Kidney (tissue), 14 donors: ENCODE data around the gene CDK10. TPM values are rescaled to one million over a fixed set of nuclear protein-coding genes. Genes with fewer than 3 reads are reported as not detected.

Experiments
- DNase-seq, 5 donors: peaks; one replicate each; pipeline ENCODE4 v3.0.0-alpha.2; 2013 to 2020
- FAIRE-seq: peaks from 2 replicates; lab custom pipeline; 2012; peaks lifted over from hg19 to GRCh38; lab: Jason Lieb, UNC
- H3K27ac ChIP-seq, 2 donors: one replicate each; pipeline ENCODE4 v1.7.0; 2013; ENCODE audit warnings: low read depth in 2 of 2, low read length in 2 of 2, inconsistent platforms in 1 of 2
- H3K27me3 ChIP-seq: one replicate; pipeline ENCODE4 v1.7.1; 2013; ENCODE audit warnings: low read length, inconsistent platforms; ENCODE audit not compliant: control insufficient read depth, insufficient read depth
- H3K36me3 ChIP-seq, 3 donors: one replicate each; pipeline versions ENCODE4 v1.7.0 to v1.7.1; 2013; ENCODE audit warnings: low read length in 3 of 3, control low read depth in 1 of 3, inconsistent platforms in 1 of 3; ENCODE audit not compliant: insufficient read depth in 3 of 3, control insufficient read depth in 2 of 3
- H3K4me1 ChIP-seq, 3 donors: one replicate each; pipeline versions ENCODE4 v1.7.0 to v1.7.1; 2013; ENCODE audit warnings: low read length in 3 of 3, inconsistent platforms in 1 of 3, low read depth in 1 of 3; ENCODE audit not compliant: control insufficient read depth in 2 of 3, insufficient read depth in 2 of 3
- H3K4me3 ChIP-seq, 3 donors: one replicate each; pipeline versions ENCODE4 v1.7.0 to v1.8.1; 2013; ENCODE audit warnings: low read length in 3 of 3, control low read depth in 1 of 3, inconsistent platforms in 1 of 3
- H3K9ac ChIP-seq, 3 donors: one replicate each; pipeline versions ENCODE4 v1.7.0 to v1.7.1; 2013; ENCODE audit warnings: low read length in 3 of 3, control low read depth in 1 of 3, inconsistent platforms in 1 of 3
- H3K9me3 ChIP-seq, 3 donors: one replicate each; pipeline versions ENCODE4 v1.7.0 to v1.7.1; 2013; ENCODE audit warnings: low read length in 3 of 3, control low read depth in 1 of 3, inconsistent platforms in 1 of 3; ENCODE audit not compliant: control insufficient read depth in 2 of 3, insufficient read depth in 1 of 3
- CTCF ChIP-seq: IDR thresholded peaks from 3 replicates; pipeline ENCODE4 v1.5.1; 2012; ENCODE audit warnings: mild to moderate bottlenecking, moderate library complexity, borderline replicate concordance; ENCODE audit not compliant: insufficient read depth; ENCODE audit errors: extremely low read depth
- intact Hi-C: fragments of 100-400 bp; cut with DNase I; formaldehyde crosslinking; loops from one replicate; pipeline ENCODE4 v1.11.1; 2022
- polyA plus RNA-seq: library from polyadenylated mRNA; stranded (reverse); fragments of 350-450 nt; fragmentation: Illumina TruSeq; extraction: RNeasy Lipid Tissue Mini Kit (QIAGEN cat#74804); gene quantifications from one replicate; pipeline ENCODE4 v1.2.3, GENCODE V29; 2014; ENCODE audit warnings: low read depth, low replicate concordance; ENCODE audit not compliant: insufficient read depth
- total RNA-seq: library from RNA; stranded (reverse); fragmentation: NEBNext Ultra II Directional; extraction: Animal tissue kit (Norgen Biotek cat#: 25700); gene quantifications from one replicate; pipeline ENCODE4 v1.2.1, GENCODE V29; 2021
- donor health status: control.
- donor health status: control.
- donor health status: control.
- donor health status: control.
- donor health status: control.
- donor health status: DM: yes; HTN: yes; CAD: no.
- donor health status: Normal renal cell carcinoma (clear cell type).

Gene CDK10
- total and polyA plus RNA-seq, 2 donors from 2014 or later = 82.6 to 118 TPM

- FAIRE-seq (no peak), DNase-seq (no peak)
- H3K36me3 ChIP-seq = peaks cover 2 to 55% (median 25%) of the 10 kb centered on the region in 3 donors
- TF ChIP-seq CTCF = no peak
- H3K9ac ChIP-seq = no peak overlapping the region
- H3K9me3 ChIP-seq = no peaks in the 10 kb centered on the region
- intact Hi-C loops = no loop called here
- no peaks in the 10 kb centered on the region for H3K27me3 ChIP-seq
- no peaks in the 10 kb centered on the region for H3K4me1 ChIP-seq
- H3K27ac ChIP-seq = no peak overlapping the region
- H3K4me3 ChIP-seq = no peak overlapping the region
Measured at GRCh38 chr16:89737341-89738071, 51.0 kb downstream of the CDK10 start.

- Histone ChIP-seq H3K4me3 (no peak overlapping the region), H3K9me3 (no peaks in the 10 kb centered on the region), H3K27ac (no peak overlapping the region), H3K4me1 (no peaks in the 10 kb centered on the region), H3K27me3 (no peaks in the 10 kb centered on the region), H3K36me3 (peaks cover 2 to 50% (median 25%) of the 10 kb centered on the region in 3 donors), H3K9ac (no peak overlapping the region)
- FAIRE-seq = no peak
- TF ChIP-seq CTCF = no peak
- intact Hi-C loops = no loop called here
- no peak for DNase-seq
Measured at GRCh38 chr16:89738072-89738377, 51.5 kb downstream of the CDK10 start.

- TF ChIP-seq CTCF = no peak
- intact Hi-C loops = no loop called here
- no peak for FAIRE-seq
- no peaks in the 10 kb centered on the region for H3K9me3 ChIP-seq
- H3K27me3 ChIP-seq = no peaks in the 10 kb centered on the region
- H3K27ac ChIP-seq = no peak overlapping the region
- H3K4me3 ChIP-seq = no peak overlapping the region
- H3K4me1 ChIP-seq = no peaks in the 10 kb centered on the region
- peaks cover 2 to 43% (median 20%) of the 10 kb centered on the region in 3 donors for H3K36me3 ChIP-seq
- DNase-seq = no peak
- no peak overlapping the region for H3K9ac ChIP-seq
Measured at GRCh38 chr16:89738538-89739317, 52.2 kb downstream of the CDK10 start.
